HG03460 (cell line): ENCODE data around the gene DOK3.
"Not testable (repeated sequence)": the region's sequence is repeated elsewhere in the genome, so short reads cannot be mapped to it uniquely, and the experiment has no call there.

Experiments
- ATAC-seq: cut with Tn5 transposase; IDR thresholded peaks from one replicate; pipeline ENCODE4 v1.9.1; 2021; ENCODE audit not compliant: unreplicated experiment

DOK3 gene

DNA sequence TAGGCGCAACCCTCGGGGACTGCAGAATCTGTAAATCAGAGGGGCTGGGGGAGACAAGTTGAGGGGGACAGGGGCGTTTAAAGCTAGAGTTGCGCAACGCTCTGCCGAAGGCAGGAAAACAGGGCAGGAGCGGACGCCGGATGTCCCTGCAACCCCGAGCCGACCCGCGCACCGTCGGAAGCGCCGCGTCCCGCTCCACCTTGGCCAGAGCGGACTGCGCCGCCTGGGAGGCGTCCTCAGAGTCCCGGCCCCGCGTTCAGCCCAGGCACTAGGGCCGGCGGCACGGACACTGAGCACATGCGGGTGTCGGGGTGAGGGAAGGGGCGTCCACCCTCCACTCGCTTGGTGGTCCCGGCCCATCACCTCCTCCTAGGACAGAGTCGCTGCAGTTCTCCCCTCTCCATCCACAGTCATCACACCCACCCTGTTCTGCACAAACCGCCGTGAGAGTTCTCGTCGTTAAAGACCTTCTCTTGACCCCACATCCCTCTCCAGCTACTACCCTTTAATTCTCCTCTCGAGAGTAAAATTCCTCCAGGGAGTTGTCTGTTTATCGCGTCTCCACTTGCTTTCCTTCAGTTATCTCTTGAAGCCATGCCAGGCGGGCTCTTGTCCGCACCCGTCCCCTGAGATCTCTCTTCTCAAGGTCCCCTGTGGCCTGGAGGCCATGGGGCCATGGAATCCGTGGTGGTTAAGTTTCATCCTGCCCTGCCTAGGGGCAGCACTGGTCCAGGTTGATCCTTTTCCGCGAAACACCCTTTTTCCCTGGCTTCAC lies 11.4 kb downstream of the DOK3 start:
- ATAC-seq, result no peak

GRCh38 chr5:177497292-177498012 lies 12.2 kb downstream of the DOK3 start, which contains the start of gene PDLIM7:
Gene PDLIM7, minus strand, starts transcription at chr5:177497604. Its CDS starts 1,092 bp downstream, at chr5:177496512.
- ATAC-seq, result peak; percentile 74

DNA sequence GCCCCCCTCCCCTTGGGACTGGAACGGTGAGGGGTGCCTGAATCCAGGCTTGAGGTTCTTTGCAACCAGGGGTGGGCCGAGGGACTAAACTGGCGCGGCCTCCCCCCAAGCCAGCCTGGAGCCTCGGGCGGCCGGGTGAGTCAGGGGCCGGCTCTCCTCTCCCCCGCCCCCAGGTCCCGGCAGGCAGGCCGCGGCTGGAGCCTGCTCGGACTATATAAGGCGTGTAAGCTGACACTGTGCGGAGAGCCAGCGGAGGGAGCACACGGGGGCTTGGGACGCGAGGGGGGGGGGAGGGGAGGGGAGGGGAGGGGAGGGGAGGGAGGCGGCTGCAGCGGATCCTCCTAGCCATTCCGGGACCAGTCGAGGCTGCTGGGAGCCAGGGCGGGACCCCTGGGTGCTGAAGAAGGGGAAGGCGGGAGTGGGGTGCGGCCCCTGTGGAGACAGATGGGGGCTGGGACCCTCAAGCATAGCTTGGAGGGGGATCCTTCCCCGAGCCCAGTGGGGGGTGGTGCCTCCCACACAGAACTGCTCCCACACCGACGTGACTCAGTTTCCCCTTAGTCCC lies 12.8 kb downstream of the DOK3 start:
- ATAC-seq, result no peak

DNA sequence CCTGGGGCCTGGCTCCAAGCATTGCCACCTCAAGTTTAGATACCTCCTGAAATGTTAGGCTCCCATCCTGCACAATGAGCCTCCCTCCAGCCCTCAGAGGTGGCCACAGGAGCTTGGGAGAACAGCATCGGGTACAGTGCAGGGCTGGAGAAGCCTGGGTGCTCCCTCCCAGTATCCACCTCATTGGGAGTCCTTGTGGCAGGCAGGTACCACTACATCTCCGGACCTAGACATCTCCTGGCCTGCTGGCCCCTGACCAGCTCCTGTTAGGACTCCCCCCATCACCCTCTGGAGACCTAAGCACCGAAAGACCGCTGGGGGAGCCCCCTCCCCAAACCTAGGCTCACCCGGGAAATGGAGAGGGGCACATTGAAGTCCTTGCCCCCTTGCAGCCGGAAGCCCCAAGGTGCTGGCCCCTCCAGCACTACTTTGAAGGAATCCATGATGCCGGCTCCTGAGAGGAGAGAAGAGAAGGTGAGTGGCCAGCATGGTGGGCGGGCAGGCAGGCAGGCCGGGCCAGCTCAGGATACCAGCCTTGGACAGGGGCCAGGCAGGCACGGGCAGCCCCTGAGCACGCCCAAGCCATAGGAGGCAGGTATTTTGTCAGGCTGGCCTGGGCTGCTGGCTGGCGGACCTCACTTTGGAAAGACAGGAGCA lies 13.4 kb downstream of the DOK3 start:
- ATAC-seq, result no peak

DNA sequence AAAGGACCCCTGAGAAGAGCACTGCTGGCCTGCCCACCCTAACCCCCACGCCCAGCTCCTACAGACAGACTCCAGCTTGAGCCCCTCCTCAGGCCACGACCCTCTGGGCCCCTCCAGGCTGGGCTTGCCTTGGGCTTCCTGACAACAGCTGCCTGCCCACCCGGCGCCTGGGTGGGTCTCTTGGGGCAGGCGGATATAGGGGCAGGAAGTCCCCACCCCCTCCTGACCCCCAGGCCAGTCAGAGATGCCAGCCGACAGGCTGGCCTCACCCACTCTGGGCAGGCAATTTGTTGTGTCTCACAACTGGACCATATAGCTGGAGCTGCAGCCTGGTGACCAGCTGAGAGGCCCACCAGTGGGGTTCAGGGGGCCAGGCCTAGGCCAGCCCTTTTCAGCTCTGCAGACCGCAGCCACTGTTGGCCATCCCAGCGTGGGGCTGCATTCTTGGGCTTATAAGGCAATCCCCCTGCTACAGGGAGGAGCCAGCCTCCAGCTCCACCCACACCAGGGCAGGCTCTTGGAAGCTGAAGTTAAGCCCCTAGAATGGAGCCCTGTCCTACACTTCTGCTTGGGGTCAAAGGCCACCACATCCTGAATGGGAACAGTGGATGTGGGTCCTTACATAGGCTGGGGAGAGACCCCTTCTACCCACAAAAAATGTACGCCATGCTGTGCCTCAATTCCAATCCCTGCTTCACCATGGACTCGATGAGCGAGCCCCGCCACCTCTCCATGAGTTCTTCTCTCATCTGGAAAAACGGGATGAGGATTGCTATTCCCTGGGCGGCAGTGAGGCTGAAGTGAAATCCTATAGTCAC lies 14.2 kb downstream of the DOK3 start:
- ATAC-seq, result no peak

GRCh38 chr5:177494346-177495195 lies 15.1 kb downstream of the DOK3 start:
- no peak for ATAC-seq

- ATAC-seq, result no peak
Measured at GRCh38 chr5:177493795-177494345, 15.8 kb downstream of the DOK3 start.

GRCh38 chr5:177492841-177493240 lies 16.8 kb downstream of the DOK3 start:
- no peak for ATAC-seq

DNA sequence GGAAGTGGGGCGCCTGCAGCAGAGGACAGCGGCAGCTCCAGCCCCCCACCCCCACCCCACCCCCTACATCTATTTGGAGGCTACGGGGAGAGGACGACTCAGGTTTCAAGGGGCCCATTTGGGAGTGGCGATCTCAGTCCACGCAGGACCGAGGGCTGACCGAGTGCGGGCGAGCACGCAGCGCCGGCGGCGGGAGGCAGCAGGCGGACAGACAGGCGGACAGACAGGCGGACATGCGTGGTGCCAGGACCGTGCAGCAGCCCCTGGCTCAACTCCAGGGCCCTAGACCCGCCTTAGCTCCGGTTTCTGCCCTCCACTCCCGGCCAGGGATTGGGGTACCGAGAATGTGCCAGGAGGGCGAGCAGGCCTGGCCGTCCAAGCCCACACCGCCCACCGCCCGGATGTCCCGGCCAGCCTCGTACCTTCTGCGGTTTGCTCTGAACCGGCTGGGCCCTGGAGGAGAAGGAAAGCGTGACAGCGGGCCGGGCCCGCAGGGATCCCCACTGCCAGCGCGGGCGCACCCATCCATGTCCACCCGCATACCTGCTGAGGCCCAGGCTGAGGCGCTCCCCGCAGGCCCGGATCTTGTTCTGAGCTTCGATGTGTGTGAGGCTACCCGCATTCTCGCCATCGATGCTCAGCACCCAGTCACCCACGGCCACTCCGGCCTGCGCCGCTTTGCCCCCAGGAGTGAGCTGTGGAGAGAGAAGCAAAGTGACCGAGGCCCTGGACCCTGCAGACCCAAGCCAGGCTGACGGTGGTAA lies 17.5 kb downstream of the DOK3 start:
- no peak for ATAC-seq

GRCh38 chr5:177491429-177491945 lies 18.1 kb downstream of the DOK3 start:
- no peak for ATAC-seq

DNA sequence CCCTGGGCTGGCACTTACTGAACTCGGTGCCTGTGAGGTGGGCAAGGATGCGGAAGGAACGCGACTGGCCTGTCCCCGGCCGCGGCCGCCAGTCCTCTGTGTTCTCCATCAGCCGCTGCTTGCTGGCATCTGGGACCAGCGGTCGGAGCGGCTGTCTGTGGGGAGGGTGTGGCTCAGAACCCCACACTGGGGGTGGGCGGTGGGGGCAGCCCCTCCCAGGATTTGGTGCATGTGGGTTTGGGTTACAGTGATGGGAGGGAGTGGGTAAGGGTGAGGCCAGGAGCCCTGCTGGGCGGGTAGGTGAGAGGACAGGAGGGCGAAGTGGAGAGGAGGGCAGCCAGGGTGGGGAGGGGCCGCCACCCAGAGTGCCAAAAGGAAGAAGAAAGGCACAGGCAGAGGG lies 18.6 kb downstream of the DOK3 start:
- ATAC-seq, result no peak

DNA sequence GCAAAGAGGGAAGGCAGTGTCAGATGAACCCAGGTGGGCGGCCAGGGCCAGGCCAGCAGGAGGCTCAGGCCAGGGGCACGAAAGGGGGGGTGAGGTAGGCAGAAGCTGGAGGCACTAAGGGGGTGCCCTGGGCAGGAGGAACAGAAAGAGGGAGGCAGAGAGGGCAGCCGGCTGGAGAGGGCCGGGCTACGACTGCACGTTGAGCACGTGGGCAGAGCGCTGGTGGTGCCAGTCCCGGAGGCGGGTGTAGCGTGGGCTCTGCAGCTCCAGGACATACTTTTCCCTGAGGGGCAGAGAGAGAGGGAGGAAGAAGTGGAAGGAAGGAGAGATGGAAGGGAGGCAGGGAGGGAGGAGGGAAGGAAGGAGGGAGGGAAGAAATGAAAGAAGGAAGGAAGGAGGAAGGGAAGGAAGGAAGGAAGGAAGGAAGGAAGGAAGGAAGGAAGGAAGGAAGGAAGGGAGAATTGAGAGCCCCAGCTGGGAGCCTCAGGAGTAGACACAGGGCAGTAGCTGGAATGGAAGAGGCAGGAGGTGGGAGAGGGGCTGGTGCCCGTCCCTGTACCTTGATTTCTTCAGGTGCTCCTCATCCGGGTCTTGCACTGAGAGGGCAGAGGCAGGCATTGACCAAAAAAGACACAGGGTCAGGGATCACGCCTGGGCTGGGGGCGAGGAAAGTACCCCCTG lies 19.2 kb downstream of the DOK3 start:
- ATAC-seq, result no peak

DNA sequence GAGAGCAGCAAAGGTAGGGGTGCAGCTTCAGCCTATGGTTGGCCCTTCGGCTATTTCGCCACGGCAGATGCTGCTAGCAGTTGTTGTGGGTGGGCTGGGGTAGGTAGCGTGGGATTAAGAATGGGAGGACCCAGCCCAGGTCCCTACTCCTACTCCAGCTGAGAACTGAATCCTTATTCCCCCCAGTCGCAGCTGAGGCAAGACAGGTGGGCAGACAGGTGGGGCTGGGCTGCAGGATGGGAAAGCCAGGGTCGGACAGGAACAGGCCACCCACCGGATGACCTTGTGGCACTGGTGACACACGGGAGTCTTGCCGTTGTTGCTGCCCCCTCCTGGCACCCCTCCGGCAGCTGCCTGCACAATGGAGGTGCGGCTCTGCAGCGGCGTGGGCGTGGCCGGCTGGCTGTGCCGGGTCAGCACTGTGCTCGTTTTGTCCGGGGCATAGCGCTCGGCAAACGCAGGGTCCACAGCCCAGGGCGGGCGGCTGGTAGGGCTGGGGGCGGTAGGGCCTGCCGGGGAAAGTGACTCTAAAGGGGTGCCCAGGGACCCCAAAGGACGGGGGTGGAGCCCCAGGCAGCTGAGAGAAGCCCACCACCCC lies 20.4 kb downstream of the DOK3 start:
- ATAC-seq, result no peak

GRCh38 chr5:177487975-177488374 lies 21.7 kb downstream of the DOK3 start:
- ATAC-seq, result no peak

DNA sequence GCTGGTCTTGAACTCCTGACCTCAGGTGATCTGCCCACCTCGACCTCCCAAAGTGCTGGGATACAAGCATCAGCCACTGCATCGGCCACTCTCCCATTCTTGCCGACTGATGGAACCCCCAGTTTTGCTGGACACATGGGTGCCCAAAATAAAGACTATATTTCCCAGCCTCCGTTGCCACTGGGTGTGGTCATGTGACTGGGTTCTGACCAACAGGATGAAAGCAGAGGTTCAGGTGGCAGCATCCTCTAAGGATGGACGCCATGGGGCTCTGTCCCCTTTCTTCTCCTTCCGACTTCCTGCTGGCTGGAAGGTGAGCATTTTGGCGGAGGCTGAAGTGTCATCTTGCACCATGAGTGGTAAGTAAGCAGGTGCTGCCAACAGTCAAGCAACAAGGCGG lies 22.5 kb downstream of the DOK3 start:
- ATAC-seq, result no peak

DNA sequence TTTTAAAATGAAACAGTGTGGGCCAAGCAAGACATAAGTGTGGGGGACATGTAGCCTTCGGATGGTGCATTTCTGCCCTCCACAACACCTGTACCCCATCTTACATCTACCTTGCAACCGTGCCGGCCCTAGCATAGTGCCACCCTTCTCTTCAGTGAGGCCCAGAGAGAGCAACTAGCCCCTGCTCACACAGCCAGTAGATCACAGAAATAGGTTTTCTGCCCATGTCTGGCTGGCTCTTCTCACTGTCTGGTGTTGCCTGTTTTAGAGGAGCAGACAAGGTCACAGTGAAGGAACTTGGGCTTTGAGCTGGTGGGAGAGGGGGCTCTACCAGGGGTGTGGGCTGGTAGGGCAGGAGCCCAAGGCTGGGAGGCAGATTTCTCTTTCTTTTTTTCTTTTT lies 23.4 kb downstream of the DOK3 start:
- no peak for ATAC-seq

- ATAC-seq, result not testable (repeated sequence)
Measured at GRCh38 chr5:177485753-177486152, 23.9 kb downstream of the DOK3 start.
